H1 (cell line): ENCODE results near the gene TLE1. TPM values are rescaled to one million over a fixed set of nuclear protein-coding genes. Genes with fewer than 3 reads are reported as not detected.

Experiments
- FOSL1 ChIP-seq: IDR thresholded peaks from 2 replicates; pipeline ENCODE4 v1.6.1; 2011; ENCODE audit warnings: mild to moderate bottlenecking, low read depth, low read length, moderate library complexity; ENCODE audit not compliant: insufficient read depth
- polyA plus RNA-seq, 7 experiments: library from polyadenylated mRNA; depleted of rRNA in 3 of 7; stranded (reverse) in 5 of 7; unstranded in 2 of 7; fragments of >200 nt in 5 of 7; fragments of 200-250 nt in 2 of 7; gene quantifications; 1 replicate in 5 of 7; 2 replicates in 1 of 7; 4 replicates in 1 of 7; pipeline versions ENCODE4 v1.2.1 to v1.2.3, GENCODE V29; 2011 to 2013; ENCODE audit warnings: missing spikeins in 2 of 7, mixed read lengths in 2 of 7
- total RNA-seq: library from RNA; stranded (reverse); fragmentation: NEBNext Ultra II Directional; extraction: Animal tissue kit (Norgen Biotek cat#: 25700); gene quantifications from 2 replicates; pipeline ENCODE4 v1.2.1, GENCODE V29; 2021
- TF ChIP-seq, protein P1 (sequence below): fragments of 300-600 bp; sonication (generic); IDR thresholded peaks from 2 replicates; pipeline ENCODE4 v1.7.1; 2012; ENCODE audit warnings: low read length, moderate library complexity, mild to moderate bottlenecking, inconsistent platforms; ENCODE audit not compliant: insufficient replicate concordance

Gene TLE1
- total and polyA plus RNA-seq, 2 of the 8 experiments (the other 6 are each of a cell fraction or from before 2014, with no cell fraction given), result 81.8 to 91.6 TPM

DNA sequence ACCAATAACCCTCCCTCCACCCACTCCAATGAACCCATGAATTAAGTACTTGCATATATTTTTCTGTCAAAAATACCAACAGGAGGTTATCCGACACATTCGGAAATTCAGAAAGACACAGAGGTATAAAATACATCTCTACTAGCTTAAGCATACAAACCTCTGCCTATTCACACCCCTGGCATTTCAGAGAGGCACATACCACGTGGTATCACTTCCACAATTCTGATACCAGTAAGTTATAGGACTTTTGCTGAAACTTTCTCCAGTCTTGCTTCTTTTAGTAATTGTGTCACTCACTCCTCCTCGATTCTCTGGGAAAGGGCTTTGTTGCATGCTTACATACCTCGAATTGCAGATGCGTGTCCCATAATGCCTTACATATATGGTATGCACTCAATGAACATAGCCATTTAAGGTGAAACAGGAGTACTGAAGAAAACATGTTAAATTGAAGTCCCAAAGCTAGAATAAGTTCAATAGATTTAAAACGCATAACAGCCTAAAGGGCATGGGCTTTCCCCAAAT, 58.1 kb downstream of the TLE1 start (continued):
- TF ChIP-seq, protein P1, sequence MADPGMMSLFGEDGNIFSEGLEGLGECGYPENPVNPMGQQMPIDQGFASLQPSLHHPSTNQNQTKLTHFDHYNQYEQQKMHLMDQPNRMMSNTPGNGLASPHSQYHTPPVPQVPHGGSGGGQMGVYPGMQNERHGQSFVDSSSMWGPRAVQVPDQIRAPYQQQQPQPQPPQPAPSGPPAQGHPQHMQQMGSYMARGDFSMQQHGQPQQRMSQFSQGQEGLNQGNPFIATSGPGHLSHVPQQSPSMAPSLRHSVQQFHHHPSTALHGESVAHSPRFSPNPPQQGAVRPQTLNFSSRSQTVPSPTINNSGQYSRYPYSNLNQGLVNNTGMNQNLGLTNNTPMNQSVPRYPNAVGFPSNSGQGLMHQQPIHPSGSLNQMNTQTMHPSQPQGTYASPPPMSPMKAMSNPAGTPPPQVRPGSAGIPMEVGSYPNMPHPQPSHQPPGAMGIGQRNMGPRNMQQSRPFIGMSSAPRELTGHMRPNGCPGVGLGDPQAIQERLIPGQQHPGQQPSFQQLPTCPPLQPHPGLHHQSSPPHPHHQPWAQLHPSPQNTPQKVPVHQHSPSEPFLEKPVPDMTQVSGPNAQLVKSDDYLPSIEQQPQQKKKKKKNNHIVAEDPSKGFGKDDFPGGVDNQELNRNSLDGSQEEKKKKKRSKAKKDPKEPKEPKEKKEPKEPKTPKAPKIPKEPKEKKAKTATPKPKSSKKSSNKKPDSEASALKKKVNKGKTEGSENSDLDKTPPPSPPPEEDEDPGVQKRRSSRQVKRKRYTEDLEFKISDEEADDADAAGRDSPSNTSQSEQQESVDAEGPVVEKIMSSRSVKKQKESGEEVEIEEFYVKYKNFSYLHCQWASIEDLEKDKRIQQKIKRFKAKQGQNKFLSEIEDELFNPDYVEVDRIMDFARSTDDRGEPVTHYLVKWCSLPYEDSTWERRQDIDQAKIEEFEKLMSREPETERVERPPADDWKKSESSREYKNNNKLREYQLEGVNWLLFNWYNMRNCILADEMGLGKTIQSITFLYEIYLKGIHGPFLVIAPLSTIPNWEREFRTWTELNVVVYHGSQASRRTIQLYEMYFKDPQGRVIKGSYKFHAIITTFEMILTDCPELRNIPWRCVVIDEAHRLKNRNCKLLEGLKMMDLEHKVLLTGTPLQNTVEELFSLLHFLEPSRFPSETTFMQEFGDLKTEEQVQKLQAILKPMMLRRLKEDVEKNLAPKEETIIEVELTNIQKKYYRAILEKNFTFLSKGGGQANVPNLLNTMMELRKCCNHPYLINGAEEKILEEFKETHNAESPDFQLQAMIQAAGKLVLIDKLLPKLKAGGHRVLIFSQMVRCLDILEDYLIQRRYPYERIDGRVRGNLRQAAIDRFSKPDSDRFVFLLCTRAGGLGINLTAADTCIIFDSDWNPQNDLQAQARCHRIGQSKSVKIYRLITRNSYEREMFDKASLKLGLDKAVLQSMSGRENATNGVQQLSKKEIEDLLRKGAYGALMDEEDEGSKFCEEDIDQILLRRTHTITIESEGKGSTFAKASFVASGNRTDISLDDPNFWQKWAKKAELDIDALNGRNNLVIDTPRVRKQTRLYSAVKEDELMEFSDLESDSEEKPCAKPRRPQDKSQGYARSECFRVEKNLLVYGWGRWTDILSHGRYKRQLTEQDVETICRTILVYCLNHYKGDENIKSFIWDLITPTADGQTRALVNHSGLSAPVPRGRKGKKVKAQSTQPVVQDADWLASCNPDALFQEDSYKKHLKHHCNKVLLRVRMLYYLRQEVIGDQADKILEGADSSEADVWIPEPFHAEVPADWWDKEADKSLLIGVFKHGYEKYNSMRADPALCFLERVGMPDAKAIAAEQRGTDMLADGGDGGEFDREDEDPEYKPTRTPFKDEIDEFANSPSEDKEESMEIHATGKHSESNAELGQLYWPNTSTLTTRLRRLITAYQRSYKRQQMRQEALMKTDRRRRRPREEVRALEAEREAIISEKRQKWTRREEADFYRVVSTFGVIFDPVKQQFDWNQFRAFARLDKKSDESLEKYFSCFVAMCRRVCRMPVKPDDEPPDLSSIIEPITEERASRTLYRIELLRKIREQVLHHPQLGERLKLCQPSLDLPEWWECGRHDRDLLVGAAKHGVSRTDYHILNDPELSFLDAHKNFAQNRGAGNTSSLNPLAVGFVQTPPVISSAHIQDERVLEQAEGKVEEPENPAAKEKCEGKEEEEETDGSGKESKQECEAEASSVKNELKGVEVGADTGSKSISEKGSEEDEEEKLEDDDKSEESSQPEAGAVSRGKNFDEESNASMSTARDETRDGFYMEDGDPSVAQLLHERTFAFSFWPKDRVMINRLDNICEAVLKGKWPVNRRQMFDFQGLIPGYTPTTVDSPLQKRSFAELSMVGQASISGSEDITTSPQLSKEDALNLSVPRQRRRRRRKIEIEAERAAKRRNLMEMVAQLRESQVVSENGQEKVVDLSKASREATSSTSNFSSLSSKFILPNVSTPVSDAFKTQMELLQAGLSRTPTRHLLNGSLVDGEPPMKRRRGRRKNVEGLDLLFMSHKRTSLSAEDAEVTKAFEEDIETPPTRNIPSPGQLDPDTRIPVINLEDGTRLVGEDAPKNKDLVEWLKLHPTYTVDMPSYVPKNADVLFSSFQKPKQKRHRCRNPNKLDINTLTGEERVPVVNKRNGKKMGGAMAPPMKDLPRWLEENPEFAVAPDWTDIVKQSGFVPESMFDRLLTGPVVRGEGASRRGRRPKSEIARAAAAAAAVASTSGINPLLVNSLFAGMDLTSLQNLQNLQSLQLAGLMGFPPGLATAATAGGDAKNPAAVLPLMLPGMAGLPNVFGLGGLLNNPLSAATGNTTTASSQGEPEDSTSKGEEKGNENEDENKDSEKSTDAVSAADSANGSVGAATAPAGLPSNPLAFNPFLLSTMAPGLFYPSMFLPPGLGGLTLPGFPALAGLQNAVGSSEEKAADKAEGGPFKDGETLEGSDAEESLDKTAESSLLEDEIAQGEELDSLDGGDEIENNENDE, result no peak
- no peak for TF ChIP-seq FOSL1
- TF ChIP-seq, all 59 proteins: peak for 0
